NCI-H146 treated with DMSO at 0.1 percent for 48 hours (cell line): ENCODE measurements around the gene IMMP2L.

ENCODE experiments used
- DNase-seq: peaks from one replicate; lab custom pipeline; 2025; ENCODE audit not compliant: unreplicated experiment; lab: John Stamatoyannopoulos, UW

The IMMP2L gene

GRCh38 chr7:111229181-111229740 lies 333.0 kb downstream of the IMMP2L start:
- no peak for DNase-seq

- no peak for DNase-seq
Observed at GRCh38 chr7:111228437-111228836, 333.9 kb downstream of the IMMP2L start.

GRCh38 chr7:111226800-111227199 lies 335.5 kb downstream of the IMMP2L start:
- DNase-seq = no peak

GRCh38 chr7:111224354-111225231 lies 337.7 kb downstream of the IMMP2L start:
- DNase-seq = no peak

GRCh38 chr7:111223802-111224253 lies 338.5 kb downstream of the IMMP2L start:
- DNase-seq = no peak

GRCh38 chr7:111215550-111215949 lies 346.7 kb downstream of the IMMP2L start:
- DNase-seq = no peak

GRCh38 chr7:111212857-111213523 lies 349.3 kb downstream of the IMMP2L start:
- DNase-seq = no peak

GRCh38 chr7:111210996-111211395 lies 351.3 kb downstream of the IMMP2L start:
- no peak for DNase-seq

GRCh38 chr7:111210043-111210442 lies 352.2 kb downstream of the IMMP2L start:
- no peak for DNase-seq

GRCh38 chr7:111205251-111205650 lies 357.0 kb downstream of the IMMP2L start:
- DNase-seq = no peak

- no peak for DNase-seq
Observed at GRCh38 chr7:111202321-111202720, 360.0 kb downstream of the IMMP2L start.

GRCh38 chr7:111199643-111200042 lies 362.6 kb downstream of the IMMP2L start:
- no peak for DNase-seq

GRCh38 chr7:111198255-111198654 lies 364.0 kb downstream of the IMMP2L start:
- DNase-seq = no peak

GRCh38 chr7:111196655-111197054 lies 365.6 kb downstream of the IMMP2L start:
- DNase-seq = no peak

- DNase-seq = peak; percentile 45
Observed at GRCh38 chr7:111192614-111193413, 369.5 kb downstream of the IMMP2L start.

- DNase-seq = no peak
Observed at GRCh38 chr7:111190804-111191203, 371.5 kb downstream of the IMMP2L start.

- no peak for DNase-seq
Observed at GRCh38 chr7:111184987-111185386, 377.3 kb downstream of the IMMP2L start.

- no peak for DNase-seq
Observed at GRCh38 chr7:111183321-111183720, 379.0 kb downstream of the IMMP2L start.

GRCh38 chr7:111180338-111180737 lies 382.0 kb downstream of the IMMP2L start:
- no peak for DNase-seq

GRCh38 chr7:111175908-111176441 lies 386.3 kb downstream of the IMMP2L start:
- DNase-seq = no peak

GRCh38 chr7:111174510-111174909 lies 387.8 kb downstream of the IMMP2L start:
- peak; percentile 85 for DNase-seq
